ENCODE data around the gene STAB1.

STAB1 gene

GRCh38 chr3:52502808-52503350 is 7.7 kb downstream of the STAB1 start:
- no peak for DNase-seq (ENCODE audit: low read depth)
- no peak overlapping the region for H3K4me3 ChIP-seq (ENCODE audit: low read depth, low read length)
- TF ChIP-seq CTCF (IDR thresholded peaks at IDR 0.05; ENCODE audit: control insufficient read depth, extremely low read depth, insufficient read depth): no peak

- no peak overlapping the region for H3K4me3 ChIP-seq (ENCODE audit: low read depth, low read length)
- no peak for TF ChIP-seq CTCF (IDR thresholded peaks at IDR 0.05; ENCODE audit: control insufficient read depth, extremely low read depth, insufficient read depth)
- no peak for DNase-seq (ENCODE audit: low read depth)
Observed at GRCh38 chr3:52503788-52504424, 8.8 kb downstream of the STAB1 start.

GRCh38 chr3:52504977-52505376 is 9.8 kb downstream of the STAB1 start:
- no peak overlapping the region for H3K4me3 ChIP-seq (ENCODE audit: low read depth, low read length)
- DNase-seq (ENCODE audit: low read depth): no peak
- no peak for TF ChIP-seq CTCF (IDR thresholded peaks at IDR 0.05; ENCODE audit: control insufficient read depth, extremely low read depth, insufficient read depth)

GRCh38 chr3:52506266-52506966 is 11.3 kb downstream of the STAB1 start:
- TF ChIP-seq CTCF (IDR thresholded peaks at IDR 0.05; ENCODE audit: control insufficient read depth, extremely low read depth, insufficient read depth): no peak
- DNase-seq (ENCODE audit: low read depth): no peak
- no peak overlapping the region for H3K4me3 ChIP-seq (ENCODE audit: low read depth, low read length)

GRCh38 chr3:52507359-52507758 is 12.2 kb downstream of the STAB1 start:
- no peak for DNase-seq (ENCODE audit: low read depth)
- TF ChIP-seq CTCF (IDR thresholded peaks at IDR 0.05; ENCODE audit: control insufficient read depth, extremely low read depth, insufficient read depth): no peak
- no peak overlapping the region for H3K4me3 ChIP-seq (ENCODE audit: low read depth, low read length)

- DNase-seq (ENCODE audit: low read depth): no peak
- TF ChIP-seq CTCF (IDR thresholded peaks at IDR 0.05; ENCODE audit: control insufficient read depth, extremely low read depth, insufficient read depth): no peak
- H3K4me3 ChIP-seq (ENCODE audit: low read depth, low read length): no peak overlapping the region
Observed at GRCh38 chr3:52509753-52510328, 14.7 kb downstream of the STAB1 start.
